HepG2 (cell line): ENCODE results near the gene CIB2. TPM values are rescaled to one million over a fixed set of nuclear protein-coding genes. Genes with fewer than 3 reads are reported as not detected.
A peak's percentile ranks its signal among the peaks of the same experiment; 100 is the strongest.

Source experiments
- ATAC-seq: fragments of 200-7000 bp; cut with Tn5 transposase; 3 replicates; pipeline ENCODE4 v1.9.1; 2020; ENCODE audit warnings: mild to moderate bottlenecking, moderate library complexity
- BruUV-seq: library from RNA; stranded (reverse); fragments of 400-500 nt; replicated peaks from 2 replicates; lab custom pipeline; 2021; lab: Mats Ljungman, UMichigan
- CTCF ChIA-PET: fragments of 300-600 bp; formaldehyde crosslinking; extraction: SDS; loops from one replicate; lab custom pipeline; 2021; ENCODE audit warnings: low total read pairs, inconsistent platforms, low intra/inter-chr PET ratio; lab: Yijun Ruan, JAX
- POLR2A ChIA-PET: fragments of 350-600 bp; sonication (Branson Sonifier 250); formaldehyde crosslinking; loops from one replicate; lab custom pipeline; 2020; ENCODE audit warnings: antibody characterized with exemption, inconsistent platforms; lab: Yijun Ruan, JAX
- DNase-seq: peaks from one replicate; pipeline ENCODE4 v3.0.0-alpha.2; 2015; ENCODE audit warnings: low spot score
- FAIRE-seq: peaks from 3 replicates; lab custom pipeline; 2011; peaks lifted over from hg19 to GRCh38; lab: Jason Lieb, UNC
- H2AFZ ChIP-seq: one replicate; pipeline ENCODE4 v1.6.1; 2011; ENCODE audit warnings: low read length, inconsistent platforms
- H3K27ac ChIP-seq: fragments of 300-600 bp; 3 replicates; pipeline ENCODE4 v1.8.0; 2011; ENCODE audit warnings: mixed run types, mild to moderate bottlenecking, mixed read lengths, low read length, inconsistent platforms; ENCODE audit not compliant: insufficient read depth; ENCODE audit errors: extremely low read length
- H3K27me3 ChIP-seq, 2 experiments: fragments of 200-600 bp in 1 of 2; 2 replicates in 1 of 2; 3 replicates in 1 of 2; pipeline versions ENCODE4 v1.6.0 to v1.8.0; 2011; ENCODE audit warnings: low read length in 2 of 2, mild to moderate bottlenecking in 2 of 2, moderate library complexity in 2 of 2, inconsistent platforms in 1 of 2; ENCODE audit not compliant: insufficient read depth in 2 of 2, control insufficient read depth in 1 of 2
- H3K36me3 ChIP-seq, 2 experiments: fragments of 200-600 bp in 1 of 2; replicated peaks in 1 of 2; 2 replicates in 1 of 2; 3 replicates in 1 of 2; pipeline versions ENCODE4 v1.5.1 to v1.8.0; 2011; ENCODE audit warnings: low read length in 2 of 2, inconsistent platforms in 1 of 2; ENCODE audit not compliant: insufficient read depth in 2 of 2, control insufficient read depth in 1 of 2
- H3K4me1 ChIP-seq: 2 replicates; pipeline ENCODE4 v1.5.1; 2012; ENCODE audit warnings: low read length, inconsistent platforms; ENCODE audit not compliant: insufficient read depth
- H3K4me2 ChIP-seq: 2 replicates; pipeline ENCODE4 v1.6.0; 2011; ENCODE audit warnings: low read depth, low read length, inconsistent platforms
- H3K4me3 ChIP-seq, 3 experiments: fragments of 200-600 bp in 1 of 3; sonication (generic), shearing (Covaris generic) in 1 of 3; replicated peaks in 1 of 3; 2 replicates each; pipeline ENCODE4 v1.5.1; 2011 to 2016; ENCODE audit warnings: low read length in 3 of 3, inconsistent platforms in 2 of 3, low read depth in 2 of 3, mild to moderate bottlenecking in 2 of 3, control low read depth in 1 of 3, mixed read lengths in 1 of 3; ENCODE audit not compliant: insufficient read depth in 1 of 3
- H3K79me2 ChIP-seq: one replicate; pipeline ENCODE4 v1.6.1; 2011; ENCODE audit warnings: low read length, inconsistent platforms; ENCODE audit not compliant: insufficient read depth
- H3K9ac ChIP-seq: 2 replicates; pipeline ENCODE4 v1.6.0; 2011; ENCODE audit warnings: mild to moderate bottlenecking, low read depth, low read length, inconsistent platforms; ENCODE audit not compliant: insufficient read depth
- H3K9me3 ChIP-seq: 2 replicates; pipeline ENCODE4 v1.5.1; 2012; ENCODE audit warnings: mild to moderate bottlenecking, low read length
- H4K20me1 ChIP-seq: 2 replicates; pipeline ENCODE4 v1.6.0; 2011; ENCODE audit warnings: inconsistent platforms, mild to moderate bottlenecking, low read length, moderate library complexity; ENCODE audit not compliant: insufficient read depth
- E2F2 ChIP-seq: sonication (generic); formaldehyde crosslinking; IDR thresholded peaks from 2 replicates; pipeline ENCODE4 v1.4.0; 2020; ENCODE audit warnings: missing genetic modification reagents, borderline replicate concordance
- FOSL2 ChIP-seq: sonication (generic); formaldehyde crosslinking; IDR thresholded peaks from 2 replicates; pipeline ENCODE4 v1.4.0; 2020; ENCODE audit warnings: missing genetic modification reagents
- GFI1 ChIP-seq: sonication (generic); formaldehyde crosslinking; IDR thresholded peaks from 2 replicates; pipeline ENCODE4 v1.5.0; 2020; ENCODE audit warnings: missing genetic modification reagents, mild to moderate bottlenecking, borderline replicate concordance
- HBP1 ChIP-seq: IDR thresholded peaks from 2 replicates; pipeline ENCODE4 v1.6.1; 2016; ENCODE audit warnings: low read depth, control low read depth
- KDM1A ChIP-seq: IDR thresholded peaks from 2 replicates; pipeline ENCODE4 v1.6.1; 2016; ENCODE audit warnings: missing compliant biosample characterization
- MLLT10 ChIP-seq: sonication (generic); formaldehyde crosslinking; IDR thresholded peaks from 2 replicates; pipeline ENCODE4 v1.4.0; 2020; ENCODE audit warnings: missing genetic modification reagents
- PAX8 ChIP-seq: sonication (generic); formaldehyde crosslinking; IDR thresholded peaks from 2 replicates; pipeline ENCODE4 v1.8.0; 2022; ENCODE audit warnings: mild to moderate bottlenecking, missing genetic modification reagents, borderline replicate concordance
- PHF21A ChIP-seq: sonication (generic); formaldehyde crosslinking; IDR thresholded peaks from 2 replicates; pipeline ENCODE4 v1.5.0; 2020; ENCODE audit warnings: mild to moderate bottlenecking, missing genetic modification reagents
- REL ChIP-seq: sonication (generic); formaldehyde crosslinking; conservative IDR thresholded peaks from 2 replicates; pipeline ENCODE4 v1.8.0; 2022; ENCODE audit warnings: mild to moderate bottlenecking, missing genetic modification reagents, moderate library complexity
- RXRB ChIP-seq: IDR thresholded peaks from 2 replicates; pipeline ENCODE4 v1.6.1; 2016; ENCODE audit warnings: borderline replicate concordance, missing genetic modification reagents, missing compliant biosample characterization
- SKIL ChIP-seq: sonication (generic); formaldehyde crosslinking; IDR thresholded peaks from 2 replicates; pipeline ENCODE4 v1.8.0; 2022; ENCODE audit warnings: missing genetic modification reagents, mild to moderate bottlenecking, moderate library complexity, borderline replicate concordance
- SRSF1 ChIP-seq: fragments of 200-400 bp; formaldehyde crosslinking; optimal IDR thresholded peaks from 2 replicates; pipeline ENCODE3; 2017; ENCODE audit warnings: mild to moderate bottlenecking, low read depth, low read length, moderate library complexity
- TAF15 ChIP-seq: fragments of 200-400 bp; formaldehyde crosslinking; IDR thresholded peaks from one replicate; pipeline ENCODE4 v1.6.1; 2018; ENCODE audit warnings: mild to moderate bottlenecking, low read depth, low read length; ENCODE audit not compliant: poor library complexity, severe bottlenecking
- TSC22D2 ChIP-seq: sonication (generic); formaldehyde crosslinking; IDR thresholded peaks from 2 replicates; pipeline ENCODE4 v1.5.1; 2020; ENCODE audit warnings: missing genetic modification reagents, mild to moderate bottlenecking, borderline replicate concordance
- YEATS2 ChIP-seq: sonication (generic); formaldehyde crosslinking; IDR thresholded peaks from 2 replicates; pipeline ENCODE4 v1.4.0; 2020; ENCODE audit warnings: missing genetic modification reagents, borderline replicate concordance
- ZNF205 ChIP-seq: IDR thresholded peaks from 2 replicates; pipeline ENCODE4 v1.6.1; 2018; ENCODE audit warnings: missing biosample characterization, missing genetic modification reagents
- ZNF414 ChIP-seq: sonication (generic); formaldehyde crosslinking; IDR thresholded peaks from 2 replicates; pipeline ENCODE4 v1.5.0; 2020; ENCODE audit warnings: missing genetic modification reagents
- ZNF792 ChIP-seq: IDR thresholded peaks from 2 replicates; pipeline ENCODE4 v1.6.1; 2016
- WGBS: methylation state at CpG from one replicate; pipeline ENCODE4 v1.1.6; 2017; ENCODE audit warnings: low lambda C conversion rate; 5-methylcytosine and 5-hydroxymethylcytosine counted together
- in situ Hi-C: cut with HindIII; loops from 2 replicates; pipeline ENCODE4 v1.10.0; 2017; ENCODE audit warnings: low pct_unique_long_range_greater_than_20kb; ENCODE audit not compliant: extremely low pct_ligation_motif_present
- intact Hi-C: fragments of 100-400 bp; cut with micrococcal nuclease; formaldehyde crosslinking; loops from one replicate; pipeline ENCODE4 v1.10.0; 2022; ENCODE audit not compliant: unreplicated experiment
- polyA plus RNA-seq, 8 experiments: library from polyadenylated mRNA; depleted of rRNA in 3 of 8; stranded (reverse) in 7 of 8; unstranded in 1 of 8; fragments of >200 nt; fragmentation: Illumina TruSeq in 4 of 8; extraction: Trizol in 4 of 8; gene quantifications; 2 replicates each; pipeline versions ENCODE4 v1.2.1 to v1.2.3, GENCODE V29; 2011 to 2016; ENCODE audit warnings: low read depth in 4 of 8, missing spikeins in 1 of 8, mixed read lengths in 1 of 8; ENCODE audit not compliant: insufficient read depth in 1 of 8
- total RNA-seq, 5 experiments: library from RNA; depleted of rRNA; stranded (reverse); fragments of >200 nt; fragmentation: Illumina TruSeq; extraction: Trizol; gene quantifications; 2 replicates each; pipeline ENCODE4 v1.2.3, GENCODE V29; 2016; ENCODE audit warnings: low read depth in 1 of 5

Gene CIB2
- total and polyA plus RNA-seq, 2 of the 13 experiments (the other 11 are each of a cell fraction or from before 2014, with no cell fraction given) = 1.4 to 1.5 TPM

GRCh38 chr15:78104566-78105475 is 26.4 kb downstream of the CIB2 start (continued):
- TF ChIP-seq TSC22D2 (CRISPR knock-in tag) (no peak), E2F2 (CRISPR knock-in tag) (no peak), FOSL2 (CRISPR knock-in tag) (no peak), PHF21A (CRISPR knock-in tag) (no peak), PAX8 (CRISPR knock-in tag) (no peak), GFI1 (CRISPR knock-in tag) (no peak)

- no peak for ATAC-seq
- H3K36me3 ChIP-seq = no peaks in the 10 kb centered on the region
- H3K4me2 ChIP-seq = peak overlapping the region; percentile 15; the same call in 1 of the 2 replicates
- BruUV-seq = no TSS peak
- FAIRE-seq = no peak
- no peak overlapping the region for H3K9ac ChIP-seq
- 32% methylated on average over 4 of the region's 4 CpGs for WGBS
- H3K4me1 ChIP-seq = peaks cover 31% of the 10 kb centered on the region
- H3K27ac ChIP-seq = no peak overlapping the region
- CTCF ChIA-PET = no interaction called here
- no peaks in the 10 kb centered on the region for H4K20me1 ChIP-seq
- intact Hi-C loops = no loop called here
- H3K27me3 ChIP-seq = peaks cover 0 to 4% of the 10 kb centered on the region in 2 experiments; a peak in 2 of 5 replicates
- H3K4me3 ChIP-seq = no peak overlapping the region
- in situ Hi-C loops = no loop called here
- no peaks in the 10 kb centered on the region for H3K9me3 ChIP-seq
- no peak overlapping the region for H2AFZ ChIP-seq
- POLR2A ChIA-PET = no interaction called here
- no peak for DNase-seq
- no peaks in the 10 kb centered on the region for H3K79me2 ChIP-seq
- TF ChIP-seq ZNF205 (CRISPR knock-in tag) = no peak
- no peak for TF ChIP-seq SRSF1
- TF ChIP-seq ZNF792 = no peak
- TF ChIP-seq MLLT10 = no peak
- TF ChIP-seq ZNF414 (CRISPR knock-in tag) = no peak
- TF ChIP-seq TAF15 = no peak
- TF ChIP-seq SKIL (CRISPR knock-in tag) = no peak
- TF ChIP-seq KDM1A = no peak
- no peak for TF ChIP-seq HBP1
- TF ChIP-seq REL (CRISPR knock-in tag) = no peak
- TF ChIP-seq RXRB (CRISPR knock-in tag) = no peak
- TF ChIP-seq YEATS2 (CRISPR knock-in tag) = no peak
These were observed 27.1 kb downstream of the CIB2 start for GRCh38 chr15:78104119-78104479.
